Spleen (tissue), 7 donors: ENCODE measurements around the gene VTI1B.

ENCODE experiments used
- POLR2A ChIP-seq, 3 donors: fragments of 450-650 bp; IDR thresholded peaks; one replicate each; pipeline ENCODE4 v1.5.1; 2017; ENCODE audit warnings: antibody characterized with exemption in 3 of 3, mild to moderate bottlenecking in 1 of 3
- TF ChIP-seq, protein P1 (sequence below), 11 experiments: fragments of 200-600 bp in 7 of 11; fragments of 450-650 bp in 4 of 11; sonication (generic) in 4 of 11; IDR thresholded peaks in 8 of 11; conservative IDR thresholded peaks in 3 of 11; 1 replicate in 7 of 11; 2 replicates in 4 of 11; pipeline versions ENCODE4 v1.4.0 to v1.8.0; 2016 to 2021; ENCODE audit warnings: antibody characterized with exemption in 11 of 11, inconsistent platforms in 4 of 11, mild to moderate bottlenecking in 1 of 11
- donor health status: DM: no; HTN: no; CAD: no; lungs with moderate emphysema.
- donor health status: DM: no; HTN: no; CAD: no.
- donor health status: DM: no; HTN: no; CAD: no.

DNA sequence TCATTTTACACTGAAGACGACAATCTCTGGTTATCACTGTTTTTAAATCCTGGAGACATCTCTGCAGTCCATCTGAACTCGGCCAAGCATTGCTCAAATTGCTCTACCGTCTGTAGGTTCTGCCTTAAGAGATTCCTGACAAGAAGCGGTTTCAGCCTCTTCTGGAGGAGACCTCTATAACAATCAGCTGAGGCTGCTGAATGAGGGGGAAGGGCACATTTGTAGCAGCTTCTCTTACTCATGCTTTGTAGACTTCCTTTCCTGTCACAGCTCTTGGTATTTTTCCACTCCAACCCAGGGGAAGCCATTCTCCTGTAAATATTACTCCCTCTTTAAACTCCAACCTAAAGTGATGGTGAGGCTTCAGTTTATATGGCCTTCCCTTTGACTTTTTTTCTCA is 51.8 kb downstream of the VTI1B start:
- TF ChIP-seq, protein P1, sequence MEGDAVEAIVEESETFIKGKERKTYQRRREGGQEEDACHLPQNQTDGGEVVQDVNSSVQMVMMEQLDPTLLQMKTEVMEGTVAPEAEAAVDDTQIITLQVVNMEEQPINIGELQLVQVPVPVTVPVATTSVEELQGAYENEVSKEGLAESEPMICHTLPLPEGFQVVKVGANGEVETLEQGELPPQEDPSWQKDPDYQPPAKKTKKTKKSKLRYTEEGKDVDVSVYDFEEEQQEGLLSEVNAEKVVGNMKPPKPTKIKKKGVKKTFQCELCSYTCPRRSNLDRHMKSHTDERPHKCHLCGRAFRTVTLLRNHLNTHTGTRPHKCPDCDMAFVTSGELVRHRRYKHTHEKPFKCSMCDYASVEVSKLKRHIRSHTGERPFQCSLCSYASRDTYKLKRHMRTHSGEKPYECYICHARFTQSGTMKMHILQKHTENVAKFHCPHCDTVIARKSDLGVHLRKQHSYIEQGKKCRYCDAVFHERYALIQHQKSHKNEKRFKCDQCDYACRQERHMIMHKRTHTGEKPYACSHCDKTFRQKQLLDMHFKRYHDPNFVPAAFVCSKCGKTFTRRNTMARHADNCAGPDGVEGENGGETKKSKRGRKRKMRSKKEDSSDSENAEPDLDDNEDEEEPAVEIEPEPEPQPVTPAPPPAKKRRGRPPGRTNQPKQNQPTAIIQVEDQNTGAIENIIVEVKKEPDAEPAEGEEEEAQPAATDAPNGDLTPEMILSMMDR (IDR thresholded peaks at IDR 0.05 in 8 of 11, conservative IDR thresholded peaks at IDR 0.05 in 3 of 11), result no peak
- no peak for TF ChIP-seq POLR2A (IDR thresholded peaks at IDR 0.05)
